SU-DHL-6 (cell line): Measurements from ENCODE around the gene C21orf58.

Source experiments
- H2AFZ ChIP-seq: fragments of 200-600 bp; sonication (generic); 2 replicates; pipeline ENCODE4 v1.6.1; 2014; ENCODE audit warnings: low read depth, mild to moderate bottlenecking, moderate library complexity, mixed read lengths, antibody characterized with exemption, low read length; ENCODE audit not compliant: severe bottlenecking
- H3F3A ChIP-seq: fragments of 200-600 bp; shearing (Covaris generic); 2 replicates; pipeline ENCODE4 v1.6.0; 2016; ENCODE audit warnings: antibody characterized with exemption, mild to moderate bottlenecking; ENCODE audit not compliant: insufficient read depth
- H3K27ac ChIP-seq: fragments of 200-600 bp; sonication (generic); 2 replicates; pipeline ENCODE4 v1.5.1; 2016; ENCODE audit warnings: low read depth, mild to moderate bottlenecking, low read length, moderate library complexity, mixed read lengths
- H3K27me3 ChIP-seq: fragments of 200-600 bp; sonication (generic), shearing (Covaris generic); 2 replicates; pipeline ENCODE4 v1.6.0; 2014; ENCODE audit warnings: mild to moderate bottlenecking, low read length
- H3K36me3 ChIP-seq: fragments of 200-600 bp; sonication (generic); 2 replicates; pipeline ENCODE4 v1.6.1; 2014; ENCODE audit warnings: mild to moderate bottlenecking, low read length, mixed read lengths
- H3K4me2 ChIP-seq: fragments of 300-600, 200-600 bp; shearing (Covaris generic), sonication (generic); 2 replicates; pipeline ENCODE4 v1.6.0; 2014; ENCODE audit warnings: low read length, low read depth, mild to moderate bottlenecking; ENCODE audit not compliant: poor library complexity, severe bottlenecking
- H3K4me3 ChIP-seq: fragments of 200-600 bp; sonication (generic); 2 replicates; pipeline ENCODE4 v1.5.1; 2014; ENCODE audit warnings: antibody characterized with exemption, low read length, mild to moderate bottlenecking, mixed read lengths; ENCODE audit not compliant: insufficient read depth, poor library complexity, severe bottlenecking
- H3K79me2 ChIP-seq: fragments of 200-600 bp; sonication (generic); 2 replicates; pipeline ENCODE4 v1.6.1; 2014; ENCODE audit warnings: mild to moderate bottlenecking, low read length, moderate library complexity; ENCODE audit not compliant: insufficient read depth
- H3K9ac ChIP-seq: fragments of 200-600 bp; sonication (generic); 2 replicates; pipeline ENCODE4 v1.7.0; 2014; ENCODE audit warnings: mild to moderate bottlenecking, low read length
- H3K9me2 ChIP-seq: fragments of 200-600 bp; sonication (generic); replicated peaks from 2 replicates; pipeline ENCODE4 v1.6.1; 2014; ENCODE audit warnings: low read length; ENCODE audit not compliant: insufficient read depth
- H3K9me3 ChIP-seq: fragments of 200-600 bp; sonication (generic); 2 replicates; pipeline ENCODE4 v1.6.1; 2014; ENCODE audit warnings: low read length, mixed read lengths; ENCODE audit not compliant: insufficient read depth
- H4K20me1 ChIP-seq: fragments of 200-600 bp; sonication (generic); 2 replicates; pipeline ENCODE4 v1.6.1; 2014; ENCODE audit warnings: low read depth, mild to moderate bottlenecking, antibody characterized with exemption, low read length, moderate library complexity, mixed read lengths
- CTCF ChIP-seq: fragments of 200-600 bp; sonication (generic); IDR thresholded peaks from one replicate; pipeline ENCODE4 v1.5.1; 2017; ENCODE audit warnings: antibody characterized with exemption, mild to moderate bottlenecking, low read length, moderate library complexity; ENCODE audit not compliant: insufficient read depth, poor library complexity, severe bottlenecking
- EZH2phosphoT487 ChIP-seq: fragments of 200-600 bp; sonication (generic), shearing (Covaris generic); conservative IDR thresholded peaks from 2 replicates; pipeline ENCODE4 v1.6.1; 2018; ENCODE audit warnings: mild to moderate bottlenecking, antibody characterized with exemption, low read length, moderate library complexity, mixed read lengths

C21orf58 gene

GRCh38 chr21:46268371-46268770 is 55.3 kb downstream of the C21orf58 start:
- no peak overlapping the region for H3K27ac ChIP-seq
- 0 out of 2 replicates have a peak, but pooled peaks cover 5% of the 10 kb centered on the region for H3K36me3 ChIP-seq

GRCh38 chr21:46266946-46267345 is 56.7 kb downstream of the C21orf58 start:
- H3K27ac ChIP-seq = no peak overlapping the region
- no peak for TF ChIP-seq EZH2phosphoT487
- no peak for TF ChIP-seq CTCF
- no peaks in the 10 kb centered on the region for H3F3A ChIP-seq
- no peaks in the 10 kb centered on the region for H3K27me3 ChIP-seq
- H3K9me2 ChIP-seq = no peaks in the 10 kb centered on the region
- H3K79me2 ChIP-seq = no peaks in the 10 kb centered on the region
- H3K4me2 ChIP-seq = no peak overlapping the region
- H3K9ac ChIP-seq = no peak overlapping the region
- H3K36me3 ChIP-seq = 0 out of 2 replicates have a peak, but pooled peaks cover 5% of the 10 kb centered on the region
- no peaks in the 10 kb centered on the region for H4K20me1 ChIP-seq
- H3K9me3 ChIP-seq = no peaks in the 10 kb centered on the region
- H2AFZ ChIP-seq = no peak overlapping the region
- no peak overlapping the region for H3K4me3 ChIP-seq

More at GRCh38 chr21:46268371-46268770, 55.3 kb downstream of the C21orf58 start:
- Histone ChIP-seq H3K4me3 (no peak overlapping the region), H2AFZ (no peak overlapping the region), H4K20me1 (no peaks in the 10 kb centered on the region), H3K79me2 (no peaks in the 10 kb centered on the region), H3K27me3 (no peaks in the 10 kb centered on the region), H3K9me2 (no peaks in the 10 kb centered on the region), H3K9ac (no peak overlapping the region), H3F3A (no peaks in the 10 kb centered on the region), H3K9me3 (no peaks in the 10 kb centered on the region), H3K4me2 (no peak overlapping the region)
- TF ChIP-seq CTCF = no peak
- TF ChIP-seq EZH2phosphoT487 = no peak

GRCh38 chr21:46265736-46266525 is 57.7 kb downstream of the C21orf58 start:
- Histone ChIP-seq H2AFZ (no peak overlapping the region), H3K4me3 (no peak overlapping the region), H3K36me3 (0 out of 2 replicates have a peak, but pooled peaks cover 3% of the 10 kb centered on the region), H3K9ac (no peak overlapping the region), H3K27me3 (no peaks in the 10 kb centered on the region), H4K20me1 (no peaks in the 10 kb centered on the region), H3K79me2 (no peaks in the 10 kb centered on the region), H3F3A (no peaks in the 10 kb centered on the region), H3K9me3 (no peaks in the 10 kb centered on the region), H3K4me2 (no peak overlapping the region), H3K9me2 (no peaks in the 10 kb centered on the region), H3K27ac (no peak overlapping the region)
- no peak for TF ChIP-seq EZH2phosphoT487
- no peak for TF ChIP-seq CTCF
